Activated CD8-positive, alpha-beta T cell treated with anti-CD3 and anti-CD28 coated beads, Interleukin-2, amount 10 ng/mL, durations not matched to agents 7 days and 5 days (primary cell): Measurements from ENCODE around the gene ACBD3. TPM values are rescaled to one million over a fixed set of nuclear protein-coding genes. Genes with fewer than 3 reads are reported as not detected.

ENCODE experiments used
- ATAC-seq: fragments of 150-1000 bp; cut with Tn5 transposase; one replicate; pipeline ENCODE4 v1.10.0; 2021; ENCODE audit warnings: moderate library complexity
- CTCF ChIA-PET: fragments of 350-600 bp; sonication (Branson Sonifier 250); formaldehyde crosslinking; loops from one replicate; lab custom pipeline; 2021; ENCODE audit warnings: antibody characterized with exemption; lab: Charles Lee
- POLR2A ChIA-PET: fragments of 350-600 bp; sonication (Branson Sonifier 250); formaldehyde crosslinking; loops from one replicate; lab custom pipeline; 2021; ENCODE audit warnings: antibody characterized with exemption; lab: Charles Lee
- DNase-seq: peaks from one replicate; pipeline ENCODE4 v3.0.0-alpha.2; 2020
- H3K27ac Mint-ChIP-seq: one replicate; pipeline ENCODE4 v1.8.0; 2021; ENCODE audit warnings: mild to moderate bottlenecking, mixed read lengths
- H3K27me3 Mint-ChIP-seq: one replicate; pipeline ENCODE4 v1.8.0; 2021; ENCODE audit warnings: low read depth, mixed read lengths
- H3K36me3 Mint-ChIP-seq: one replicate; pipeline ENCODE4 v1.8.0; 2021; ENCODE audit warnings: low read depth, mixed read lengths
- H3K4me1 Mint-ChIP-seq: one replicate; pipeline ENCODE4 v1.8.0; 2021; ENCODE audit warnings: low read depth, mixed read lengths
- H3K4me3 Mint-ChIP-seq: one replicate; pipeline ENCODE4 v1.8.0; 2021; ENCODE audit warnings: mild to moderate bottlenecking, mixed read lengths
- H3K9me3 Mint-ChIP-seq: one replicate; pipeline ENCODE4 v1.8.0; 2022; ENCODE audit warnings: mixed read lengths; ENCODE audit not compliant: insufficient read depth
- total RNA-seq, 2 experiments: library from RNA; stranded (reverse); gene quantifications; one replicate each; pipeline ENCODE4 v1.2.3, GENCODE V29; 2021

ACBD3 gene
- total RNA-seq, 2 experiments from 2014 or later = 19.9 to 20.0 TPM

GRCh38 chr1:226158983-226159382 lies 27.6 kb downstream of the ACBD3 start:
- Mint-ChIP-seq H3K27ac (peak overlapping the region; percentile 32), H3K4me1 (peaks cover 24% of the 10 kb centered on the region), H3K27me3 (no peaks in the 10 kb centered on the region), H3K9me3 (no peaks in the 10 kb centered on the region), H3K36me3 (peaks cover 55% of the 10 kb centered on the region), H3K4me3 (no peak overlapping the region)
- POLR2A ChIA-PET = no interaction called here
- ATAC-seq (no peak), DNase-seq (no peak)
- CTCF ChIA-PET = interaction anchor here (1.8 to 4.0 kb wide), 2 partner anchors 34 to 94 kb away, joined by 4 to 22 read pairs; no protein-coding TSS in a partner anchor

- H3K9me3 Mint-ChIP-seq = no peaks in the 10 kb centered on the region
- H3K27ac Mint-ChIP-seq = peak overlapping the region; percentile 32
- CTCF ChIA-PET = interaction anchor here (0.7 to 4.0 kb wide), 3 partner anchors 33 to 175 kb away, joined by 3 to 22 read pairs (median 4); no protein-coding TSS in a partner anchor
- peaks cover 57% of the 10 kb centered on the region for H3K36me3 Mint-ChIP-seq
- no peak for ATAC-seq
- POLR2A ChIA-PET = no interaction called here
- no peak for DNase-seq
- H3K4me1 Mint-ChIP-seq = peaks cover 24% of the 10 kb centered on the region
- H3K4me3 Mint-ChIP-seq = no peak overlapping the region
- H3K27me3 Mint-ChIP-seq = no peaks in the 10 kb centered on the region
These were observed 28.1 kb downstream of the ACBD3 start for GRCh38 chr1:226158457-226158856.

GRCh38 chr1:226157761-226158316 lies 28.7 kb downstream of the ACBD3 start:
- H3K36me3 Mint-ChIP-seq = peaks cover 62% of the 10 kb centered on the region
- H3K4me3 Mint-ChIP-seq = no peak overlapping the region
- ChIA-PET CTCF (interaction anchor here (0.7 to 4.0 kb wide), 3 partner anchors 33 to 176 kb away, joined by 3 to 22 read pairs (median 4); no protein-coding TSS in a partner anchor), POLR2A (no interaction called here)
- peak overlapping the region; percentile 37 for H3K27ac Mint-ChIP-seq
- no peak for ATAC-seq
- no peak for DNase-seq
- H3K27me3 Mint-ChIP-seq = no peaks in the 10 kb centered on the region
- H3K4me1 Mint-ChIP-seq = peaks cover 24% of the 10 kb centered on the region
- no peaks in the 10 kb centered on the region for H3K9me3 Mint-ChIP-seq

GRCh38 chr1:226154593-226154992 lies 31.9 kb downstream of the ACBD3 start:
- H3K27ac Mint-ChIP-seq = peak overlapping the region; percentile 70
- H3K36me3 Mint-ChIP-seq = peaks cover 51% of the 10 kb centered on the region
- ATAC-seq (no peak), DNase-seq (no peak)
- H3K27me3 Mint-ChIP-seq = no peaks in the 10 kb centered on the region
- ChIA-PET CTCF (interaction anchor here (0.7 to 2.0 kb wide), 4 partner anchors 30 to 377 kb away, joined by 3 to 7 read pairs (median 4); partner anchors contain the start of gene SRP9), POLR2A (no interaction called here)
- no peaks in the 10 kb centered on the region for H3K9me3 Mint-ChIP-seq
- H3K4me3 Mint-ChIP-seq = no peak overlapping the region
- peaks cover 24% of the 10 kb centered on the region for H3K4me1 Mint-ChIP-seq

- Mint-ChIP-seq H3K27me3 (no peaks in the 10 kb centered on the region), H3K4me3 (no peak overlapping the region), H3K27ac (no peak overlapping the region), H3K4me1 (peaks cover 5% of the 10 kb centered on the region), H3K36me3 (peaks cover 59% of the 10 kb centered on the region), H3K9me3 (no peaks in the 10 kb centered on the region)
- ChIA-PET POLR2A (no interaction called here), CTCF (interaction anchor here (1.1 to 6.2 kb wide), 3 partner anchors 25 to 504 kb away, joined by 3 to 29 read pairs (median 6); no protein-coding TSS in a partner anchor)
- no peak for DNase-seq
- no peak for ATAC-seq
These were observed 36.7 kb downstream of the ACBD3 start for GRCh38 chr1:226149806-226150205.

- no peak overlapping the region for H3K4me3 Mint-ChIP-seq
- no peaks in the 10 kb centered on the region for H3K9me3 Mint-ChIP-seq
- ChIA-PET POLR2A (no interaction called here), CTCF (interaction anchor here (0.7 to 6.2 kb wide), 3 partner anchors 23 to 185 kb away, joined by 3 to 29 read pairs (median 6); no protein-coding TSS in a partner anchor)
- H3K27ac Mint-ChIP-seq = no peak overlapping the region
- no peaks in the 10 kb centered on the region for H3K27me3 Mint-ChIP-seq
- no peaks in the 10 kb centered on the region for H3K4me1 Mint-ChIP-seq
- DNase-seq (no peak), ATAC-seq (no peak)
- H3K36me3 Mint-ChIP-seq = peaks cover 54% of the 10 kb centered on the region
These were observed 38.4 kb downstream of the ACBD3 start for GRCh38 chr1:226148121-226148648.

GRCh38 chr1:226144045-226144444 lies 42.5 kb downstream of the ACBD3 start:
- ATAC-seq (no peak), DNase-seq (no peak)
- Mint-ChIP-seq H3K4me3 (no peak overlapping the region), H3K36me3 (peaks cover 38% of the 10 kb centered on the region), H3K27ac (no peak overlapping the region), H3K27me3 (no peaks in the 10 kb centered on the region), H3K9me3 (no peaks in the 10 kb centered on the region), H3K4me1 (no peaks in the 10 kb centered on the region)
- ChIA-PET CTCF (no interaction called here), POLR2A (no interaction called here)

GRCh38 chr1:226135709-226136108 lies 50.8 kb downstream of the ACBD3 start:
- DNase-seq = no peak
- H3K4me1 Mint-ChIP-seq = no peaks in the 10 kb centered on the region

GRCh38 chr1:226135059-226135651 lies 51.4 kb downstream of the ACBD3 start:
- no peak overlapping the region for H3K27ac Mint-ChIP-seq
- ChIA-PET CTCF (no interaction called here), POLR2A (no interaction called here)
- peaks cover 2% of the 10 kb centered on the region for H3K27me3 Mint-ChIP-seq
- no peaks in the 10 kb centered on the region for H3K4me1 Mint-ChIP-seq
- ATAC-seq = no peak
- no peaks in the 10 kb centered on the region for H3K9me3 Mint-ChIP-seq
- no peaks in the 10 kb centered on the region for H3K36me3 Mint-ChIP-seq
- no peak overlapping the region for H3K4me3 Mint-ChIP-seq
- DNase-seq = no peak

More at GRCh38 chr1:226135709-226136108, 50.8 kb downstream of the ACBD3 start:
- ChIA-PET CTCF (interaction anchor here (2.1 kb wide), 1 partner anchor 11 kb away, joined by 8 read pairs; no protein-coding TSS in a partner anchor), POLR2A (no interaction called here)
- no peaks in the 10 kb centered on the region for H3K36me3 Mint-ChIP-seq
- H3K27ac Mint-ChIP-seq = no peak overlapping the region
- no peak for ATAC-seq
- H3K9me3 Mint-ChIP-seq = no peaks in the 10 kb centered on the region
- H3K4me3 Mint-ChIP-seq = no peak overlapping the region
- H3K27me3 Mint-ChIP-seq = peaks cover 2% of the 10 kb centered on the region

- DNase-seq = no peak
- ChIA-PET POLR2A (no interaction called here), CTCF (interaction anchor here (1.2 kb wide), 1 partner anchor 9 kb away, joined by 8 read pairs; no protein-coding TSS in a partner anchor)
- Mint-ChIP-seq H3K27ac (no peak overlapping the region), H3K4me1 (no peaks in the 10 kb centered on the region), H3K36me3 (no peaks in the 10 kb centered on the region), H3K9me3 (no peaks in the 10 kb centered on the region), H3K27me3 (peaks cover 2% of the 10 kb centered on the region), H3K4me3 (no peak overlapping the region)
- no peak for ATAC-seq
These were observed 52.1 kb downstream of the ACBD3 start for GRCh38 chr1:226134170-226135058.

- CTCF ChIA-PET = interaction anchor here (1.2 to 1.4 kb wide), 2 partner anchors 8 to 64 kb away, joined by 4 to 8 read pairs; no protein-coding TSS in a partner anchor
- ATAC-seq (no peak), DNase-seq (no peak)
- peaks cover under 1% of the 10 kb centered on the region for H3K4me1 Mint-ChIP-seq
- POLR2A ChIA-PET = no interaction called here
- no peak overlapping the region for H3K4me3 Mint-ChIP-seq
- H3K9me3 Mint-ChIP-seq = no peaks in the 10 kb centered on the region
- H3K36me3 Mint-ChIP-seq = no peaks in the 10 kb centered on the region
- H3K27ac Mint-ChIP-seq = peak overlapping the region; percentile 14
- H3K27me3 Mint-ChIP-seq = peaks cover 2% of the 10 kb centered on the region
These were observed 52.9 kb downstream of the ACBD3 start for GRCh38 chr1:226133504-226134123.
